Activated CD8-positive, alpha-beta T cell treated with anti-CD3 and anti-CD28 coated beads for 36 hours (primary cell): ENCODE measurements around the gene SKP2. TPM values are rescaled to one million over a fixed set of nuclear protein-coding genes. Genes with fewer than 3 reads are reported as not detected.

Experiments
- ATAC-seq: fragments of 200-7000 bp; cut with Tn5 transposase; one replicate; pipeline ENCODE4 v1.10.0; 2021; ENCODE audit warnings: mild to moderate bottlenecking, moderate library complexity
- CTCF ChIA-PET: fragments of 350-600 bp; sonication (Branson Sonifier 250); formaldehyde crosslinking; loops from one replicate; lab custom pipeline; 2021; ENCODE audit warnings: antibody characterized with exemption; lab: Charles Lee
- POLR2A ChIA-PET: fragments of 350-600 bp; sonication (Branson Sonifier 250); formaldehyde crosslinking; loops from one replicate; lab custom pipeline; 2021; ENCODE audit warnings: antibody characterized with exemption; lab: Charles Lee
- DNase-seq: peaks from one replicate; pipeline ENCODE4 v3.0.0-alpha.2; 2020
- H3K27ac Mint-ChIP-seq: one replicate; pipeline ENCODE4 v1.8.0; 2021; ENCODE audit warnings: mild to moderate bottlenecking, mixed read lengths
- H3K27me3 Mint-ChIP-seq: one replicate; pipeline ENCODE4 v1.8.0; 2021; ENCODE audit warnings: mixed read lengths
- H3K36me3 Mint-ChIP-seq: one replicate; pipeline ENCODE4 v1.8.0; 2021; ENCODE audit warnings: low read depth, mixed read lengths
- H3K4me1 Mint-ChIP-seq: one replicate; pipeline ENCODE4 v1.8.0; 2021; ENCODE audit warnings: low read depth, mixed read lengths
- H3K4me3 Mint-ChIP-seq: one replicate; pipeline ENCODE4 v1.8.0; 2021; ENCODE audit warnings: mild to moderate bottlenecking, moderate library complexity, mixed read lengths
- H3K9me3 Mint-ChIP-seq: one replicate; pipeline ENCODE4 v1.8.0; 2021; ENCODE audit warnings: mixed read lengths
- intact Hi-C: fragments of 100-400 bp; cut with micrococcal nuclease; formaldehyde crosslinking; loops from one replicate; pipeline ENCODE4 v1.10.0; 2022
- total RNA-seq, 2 experiments: library from RNA; stranded (reverse); gene quantifications; one replicate each; pipeline ENCODE4 v1.2.3, GENCODE V29; 2021
- TF ChIP-seq, protein P1 (sequence below): fragments of 200-600 bp; IDR thresholded peaks from one replicate; pipeline ENCODE4 v1.8.0; 2022; ENCODE audit warnings: antibody characterized with exemption, mild to moderate bottlenecking

Gene SKP2
- total RNA-seq, 2 experiments from 2014 or later = 55.8 to 60.2 TPM

- no peak for DNase-seq
- Mint-ChIP-seq H3K27me3 (no peaks in the 10 kb centered on the region), H3K4me3 (no peak overlapping the region), H3K27ac (no peak overlapping the region), H3K9me3 (peaks cover 4% of the 10 kb centered on the region), H3K4me1 (no peaks in the 10 kb centered on the region), H3K36me3 (peaks cover 45% of the 10 kb centered on the region)
- intact Hi-C loops = no loop called here
- TF ChIP-seq, protein P1, sequence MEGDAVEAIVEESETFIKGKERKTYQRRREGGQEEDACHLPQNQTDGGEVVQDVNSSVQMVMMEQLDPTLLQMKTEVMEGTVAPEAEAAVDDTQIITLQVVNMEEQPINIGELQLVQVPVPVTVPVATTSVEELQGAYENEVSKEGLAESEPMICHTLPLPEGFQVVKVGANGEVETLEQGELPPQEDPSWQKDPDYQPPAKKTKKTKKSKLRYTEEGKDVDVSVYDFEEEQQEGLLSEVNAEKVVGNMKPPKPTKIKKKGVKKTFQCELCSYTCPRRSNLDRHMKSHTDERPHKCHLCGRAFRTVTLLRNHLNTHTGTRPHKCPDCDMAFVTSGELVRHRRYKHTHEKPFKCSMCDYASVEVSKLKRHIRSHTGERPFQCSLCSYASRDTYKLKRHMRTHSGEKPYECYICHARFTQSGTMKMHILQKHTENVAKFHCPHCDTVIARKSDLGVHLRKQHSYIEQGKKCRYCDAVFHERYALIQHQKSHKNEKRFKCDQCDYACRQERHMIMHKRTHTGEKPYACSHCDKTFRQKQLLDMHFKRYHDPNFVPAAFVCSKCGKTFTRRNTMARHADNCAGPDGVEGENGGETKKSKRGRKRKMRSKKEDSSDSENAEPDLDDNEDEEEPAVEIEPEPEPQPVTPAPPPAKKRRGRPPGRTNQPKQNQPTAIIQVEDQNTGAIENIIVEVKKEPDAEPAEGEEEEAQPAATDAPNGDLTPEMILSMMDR = no peak
- POLR2A ChIA-PET = no interaction called here
- no peak for ATAC-seq
- CTCF ChIA-PET = no interaction called here
These were observed 15.3 kb upstream of the SKP2 start for GRCh38 chr5:36136581-36136980.

DNA sequence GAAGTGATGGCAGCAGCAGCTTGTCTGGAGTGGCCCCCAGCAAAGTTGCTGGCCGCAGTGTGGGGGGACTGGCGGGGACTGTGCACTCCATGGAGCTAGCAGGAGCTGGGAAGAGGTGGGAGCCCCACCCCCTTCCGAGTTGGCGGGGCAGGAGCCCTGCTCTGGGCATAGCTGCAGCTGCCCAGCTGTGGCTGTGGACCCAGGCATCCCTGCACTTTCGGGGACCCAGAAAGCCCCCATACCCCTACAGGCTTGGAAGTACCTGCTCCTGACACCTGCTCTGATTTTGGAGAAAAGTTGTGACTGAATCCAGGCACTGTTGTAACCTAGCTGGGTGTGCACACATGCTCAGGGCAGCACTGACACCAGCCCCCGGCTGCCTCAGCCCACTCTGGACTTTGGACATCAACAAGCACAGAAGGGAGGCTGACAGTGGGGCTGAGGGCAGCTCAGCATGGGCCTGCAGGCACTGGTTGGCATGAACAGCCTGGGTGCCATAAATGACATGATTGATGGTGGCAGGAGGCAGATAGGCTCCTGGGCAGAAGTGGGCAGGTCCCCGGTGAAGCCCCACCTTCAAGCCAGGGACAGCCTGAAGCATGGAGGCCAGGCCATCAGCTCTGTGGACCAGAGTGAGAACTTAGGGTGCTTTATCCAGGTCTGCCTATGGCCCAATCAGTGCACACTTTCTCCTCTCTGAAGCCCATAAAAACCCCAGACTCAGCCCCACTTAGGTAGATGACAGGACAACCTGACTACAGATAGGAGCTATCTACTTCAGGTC, 12.8 kb upstream of the SKP2 start:
- no peak for ATAC-seq
- H3K9me3 Mint-ChIP-seq = peaks cover 4% of the 10 kb centered on the region
- intact Hi-C loops = no loop called here
- TF ChIP-seq, protein P1 = no peak
- H3K27ac Mint-ChIP-seq = no peak overlapping the region
- POLR2A ChIA-PET = interaction anchor here (1.9 kb wide), 1 partner anchor 13 kb away, joined by 8 read pairs; the partner anchor contains the start of genes LMBRD2 and SKP2
- no peak for DNase-seq
- peaks cover 36% of the 10 kb centered on the region for H3K36me3 Mint-ChIP-seq
- no peaks in the 10 kb centered on the region for H3K4me1 Mint-ChIP-seq
- no peak overlapping the region for H3K4me3 Mint-ChIP-seq
- CTCF ChIA-PET = interaction anchor here (0.8 to 1.2 kb wide), 3 partner anchors 15 to 60 kb away, joined by 3 to 4 read pairs (median 3); no protein-coding TSS in a partner anchor
- no peaks in the 10 kb centered on the region for H3K27me3 Mint-ChIP-seq

DNA sequence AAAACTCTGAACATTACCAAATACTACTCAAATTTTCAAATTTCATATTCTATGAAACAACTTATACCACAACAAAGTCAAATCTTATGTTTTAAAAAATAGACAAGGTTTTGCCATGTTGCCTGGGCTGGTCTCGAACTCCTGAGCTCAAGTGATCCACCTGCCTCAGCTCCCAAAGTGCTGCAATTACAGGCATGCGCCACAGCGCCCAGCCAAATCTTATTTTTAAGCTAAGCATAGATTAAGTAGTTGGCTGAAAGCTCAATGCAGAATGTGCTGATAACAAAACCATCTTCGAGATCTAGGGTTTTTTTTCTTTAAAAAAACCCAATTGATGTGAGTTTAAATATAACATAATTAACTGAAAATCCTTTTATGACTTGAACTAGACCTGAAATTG, 6.6 kb upstream of the SKP2 start:
- TF ChIP-seq, protein P1 = no peak
- H3K4me1 Mint-ChIP-seq = peaks cover 29% of the 10 kb centered on the region
- H3K27me3 Mint-ChIP-seq = no peaks in the 10 kb centered on the region
- peaks cover 2% of the 10 kb centered on the region for H3K9me3 Mint-ChIP-seq
- CTCF ChIA-PET = interaction anchor here (0.8 to 2.3 kb wide), 2 partner anchors 66 to 120 kb away, joined by 3 to 12 read pairs; no protein-coding TSS in a partner anchor
- ATAC-seq = no peak
- POLR2A ChIA-PET = no interaction called here
- intact Hi-C loops = no loop called here
- H3K27ac Mint-ChIP-seq = no peak overlapping the region
- H3K4me3 Mint-ChIP-seq = no peak overlapping the region
- peaks cover 11% of the 10 kb centered on the region for H3K36me3 Mint-ChIP-seq
- DNase-seq = no peak

- Mint-ChIP-seq H3K36me3 (peaks cover 4% of the 10 kb centered on the region), H3K9me3 (no peaks in the 10 kb centered on the region), H3K4me1 (peaks cover 33% of the 10 kb centered on the region), H3K4me3 (no peak overlapping the region), H3K27me3 (no peaks in the 10 kb centered on the region), H3K27ac (no peak overlapping the region)
- ChIA-PET CTCF (interaction anchor here (2.3 kb wide), 1 partner anchor 67 kb away, joined by 12 read pairs; no protein-coding TSS in a partner anchor), POLR2A (no interaction called here)
- ATAC-seq = no peak
- TF ChIP-seq, protein P1 = no peak
- intact Hi-C loops = no loop called here
- no peak for DNase-seq
These were observed 5.5 kb upstream of the SKP2 start for GRCh38 chr5:36146390-36146789.

GRCh38 chr5:36147681-36148080, 4.2 kb upstream of the SKP2 start:
- CTCF ChIA-PET = no interaction called here
- H3K27me3 Mint-ChIP-seq = no peaks in the 10 kb centered on the region
- ATAC-seq = no peak

More at GRCh38 chr5:36147681-36148080, 4.2 kb upstream of the SKP2 start:
- intact Hi-C loops = no loop called here
- Mint-ChIP-seq H3K36me3 (peaks cover 11% of the 10 kb centered on the region), H3K9me3 (no peaks in the 10 kb centered on the region), H3K4me1 (peaks cover 33% of the 10 kb centered on the region), H3K27ac (no peak overlapping the region), H3K4me3 (no peak overlapping the region)
- DNase-seq = no peak
- TF ChIP-seq, protein P1 = no peak
- POLR2A ChIA-PET = no interaction called here
